Rectal smooth muscle tissue (tissue), 1 donor: Measurements from ENCODE around the gene MELK.
A peak's percentile ranks its signal among the peaks of the same experiment; 100 is the strongest.
"Not testable (repeated sequence)": the region's sequence is repeated elsewhere in the genome, so short reads cannot be mapped to it uniquely, and the experiment has no call there.

Experiments used
- H3K27ac ChIP-seq: one replicate; pipeline ENCODE4 v1.7.0; 2013; ENCODE audit warnings: low read depth, low read length, inconsistent platforms
- H3K27me3 ChIP-seq: one replicate; pipeline ENCODE4 v1.7.0; 2013; ENCODE audit warnings: low read length; ENCODE audit not compliant: control insufficient read depth, insufficient read depth
- H3K36me3 ChIP-seq: one replicate; pipeline ENCODE4 v1.7.0; 2013; ENCODE audit warnings: low read length; ENCODE audit not compliant: control insufficient read depth, insufficient read depth
- H3K4me1 ChIP-seq: one replicate; pipeline ENCODE4 v1.7.0; 2013; ENCODE audit warnings: low read length; ENCODE audit not compliant: control insufficient read depth, insufficient read depth
- H3K4me3 ChIP-seq: one replicate; pipeline ENCODE4 v1.7.0; 2013; ENCODE audit warnings: low read length
- H3K9ac ChIP-seq: one replicate; pipeline ENCODE4 v1.7.0; 2013; ENCODE audit warnings: low read length

Gene MELK

DNA sequence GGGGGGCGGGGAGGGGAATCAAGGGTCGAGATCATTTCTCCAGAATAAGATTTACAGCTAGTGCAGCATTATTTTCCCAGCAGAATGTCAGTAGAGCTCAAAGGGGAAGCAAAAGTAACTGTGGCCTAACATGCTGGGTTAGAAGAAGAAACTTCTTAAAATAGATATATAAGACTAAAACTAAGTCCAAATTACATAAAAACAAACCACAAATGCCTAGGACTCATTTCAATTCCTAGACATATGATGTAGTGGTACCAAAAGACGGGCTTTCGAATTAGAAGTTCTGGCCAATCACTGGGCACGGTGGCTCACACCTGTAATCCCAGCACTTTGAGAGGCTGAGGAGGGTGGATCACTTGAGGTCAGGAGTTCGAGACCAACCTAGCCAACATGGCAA lies 20.8 kb upstream of the MELK start:
- no peaks in the 10 kb centered on the region for H3K4me1 ChIP-seq

DNA sequence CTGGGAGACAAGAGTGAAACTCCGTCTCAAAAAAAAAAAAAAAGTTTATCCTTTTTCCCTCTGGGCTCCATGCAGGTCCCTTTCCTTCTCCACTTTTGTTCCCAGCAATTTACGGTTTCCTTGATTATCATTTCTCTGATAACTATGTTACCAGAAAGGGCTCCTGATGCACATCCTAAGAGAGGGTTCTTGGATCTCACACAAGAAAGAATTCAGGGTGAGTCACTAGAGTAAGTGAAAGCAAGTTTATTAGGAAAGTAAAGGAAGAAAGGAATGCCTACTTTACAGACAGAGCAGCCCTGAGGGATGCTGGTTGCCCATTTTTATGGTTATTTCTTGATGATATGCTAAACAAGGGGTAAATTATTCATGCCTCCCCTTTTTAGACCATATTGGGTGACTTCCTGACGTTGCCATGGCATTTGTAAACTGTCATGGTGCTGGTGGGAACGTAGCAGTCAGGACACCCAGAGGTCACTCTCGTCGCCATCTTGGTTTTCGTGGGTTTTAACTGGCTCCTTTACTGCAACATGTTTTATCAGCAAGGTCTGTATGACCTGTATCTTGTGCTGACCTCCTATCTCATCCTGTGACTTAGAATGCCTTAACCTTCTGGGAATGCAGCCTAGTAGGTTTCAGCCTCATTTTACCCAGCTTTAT lies 13.5 kb upstream of the MELK start:
- Histone ChIP-seq H3K4me1 (no peaks in the 10 kb centered on the region), H3K27me3 (no peaks in the 10 kb centered on the region), H3K27ac (no peak overlapping the region), H3K36me3 (no peaks in the 10 kb centered on the region), H3K4me3 (no peak overlapping the region), H3K9ac (no peak overlapping the region)

More for the DNA sequence above, 20.8 kb upstream of the MELK start:
- H3K36me3 ChIP-seq, result no peaks in the 10 kb centered on the region
- H3K27me3 ChIP-seq, result no peaks in the 10 kb centered on the region
- no peak overlapping the region for H3K9ac ChIP-seq
- H3K4me3 ChIP-seq, result no peak overlapping the region
- no peak overlapping the region for H3K27ac ChIP-seq

DNA sequence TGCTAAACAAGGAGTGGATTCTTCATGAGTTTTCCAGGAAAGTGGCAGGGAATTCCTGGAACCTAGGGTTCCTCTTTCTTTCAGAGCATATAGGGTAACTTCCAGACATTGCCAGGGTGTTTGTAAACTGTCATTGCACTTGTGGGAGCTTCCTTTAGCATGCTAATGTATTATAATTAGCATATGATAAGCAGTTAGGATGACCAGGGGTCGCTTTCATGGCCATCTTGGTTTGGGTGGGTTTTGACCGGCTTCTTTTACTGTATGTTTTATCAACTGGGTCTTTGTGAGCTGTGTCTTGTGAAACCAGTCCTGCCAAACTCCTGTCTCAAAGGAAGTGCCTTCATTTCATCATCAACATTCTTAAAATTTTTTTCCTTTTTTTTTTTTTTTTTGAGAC lies 11.9 kb upstream of the MELK start:
- no peaks in the 10 kb centered on the region for H3K36me3 ChIP-seq

DNA sequence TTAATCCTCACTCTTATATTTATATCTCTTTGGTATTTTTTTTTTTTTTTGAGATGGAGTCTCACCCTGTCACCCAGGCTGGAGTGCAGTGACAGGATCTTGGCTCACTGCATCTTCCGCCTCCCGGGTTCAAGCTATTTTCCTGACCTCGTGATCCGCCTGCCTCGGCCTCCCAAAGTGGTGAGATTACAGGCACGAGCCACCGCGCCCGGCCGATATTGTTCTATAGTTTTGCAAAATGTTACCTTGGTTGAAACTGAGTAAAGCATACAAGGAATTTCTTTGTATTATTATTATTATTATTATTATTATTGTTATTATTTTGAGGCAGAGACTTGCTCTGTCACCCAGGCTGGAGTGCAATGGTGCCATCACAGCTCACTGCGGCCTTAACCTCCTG lies 9.9 kb upstream of the MELK start:
- H3K27me3 ChIP-seq, H3K27ac ChIP-seq, H3K4me3 ChIP-seq, H3K9ac ChIP-seq, H3K4me1 ChIP-seq, H3K36me3 ChIP-seq: not testable (repeated sequence)

More for the DNA sequence above, 11.9 kb upstream of the MELK start:
- H3K4me3 ChIP-seq, result no peak overlapping the region
- H3K27ac ChIP-seq, result no peak overlapping the region
- H3K4me1 ChIP-seq, result no peaks in the 10 kb centered on the region
- H3K27me3 ChIP-seq, result no peaks in the 10 kb centered on the region
- no peak overlapping the region for H3K9ac ChIP-seq

DNA sequence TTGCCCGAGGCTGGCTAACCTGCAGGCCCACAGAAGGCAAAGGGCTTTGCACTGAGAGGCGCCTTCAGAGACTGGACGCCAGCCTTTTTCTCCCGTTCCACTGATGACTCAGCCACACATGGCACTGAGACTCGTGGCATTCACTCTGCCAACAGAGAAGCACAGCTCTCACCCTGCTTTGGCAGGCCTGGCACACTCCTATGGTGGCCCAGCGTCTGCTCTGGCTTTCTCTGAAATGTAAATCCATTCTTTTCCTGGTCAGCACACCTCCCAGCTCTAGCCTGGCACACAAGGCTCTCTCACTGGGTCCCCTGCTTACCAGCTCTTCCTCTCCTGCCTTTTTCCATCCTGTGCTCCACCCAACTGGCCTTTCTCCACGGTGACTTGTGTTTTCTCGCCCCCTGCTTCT lies 5.9 kb upstream of the MELK start:
- Histone ChIP-seq H3K9ac (no peak overlapping the region), H3K4me1 (no peaks in the 10 kb centered on the region), H3K27ac (peak overlapping the region; percentile 54), H3K36me3 (no peaks in the 10 kb centered on the region), H3K4me3 (no peak overlapping the region), H3K27me3 (no peaks in the 10 kb centered on the region)

DNA sequence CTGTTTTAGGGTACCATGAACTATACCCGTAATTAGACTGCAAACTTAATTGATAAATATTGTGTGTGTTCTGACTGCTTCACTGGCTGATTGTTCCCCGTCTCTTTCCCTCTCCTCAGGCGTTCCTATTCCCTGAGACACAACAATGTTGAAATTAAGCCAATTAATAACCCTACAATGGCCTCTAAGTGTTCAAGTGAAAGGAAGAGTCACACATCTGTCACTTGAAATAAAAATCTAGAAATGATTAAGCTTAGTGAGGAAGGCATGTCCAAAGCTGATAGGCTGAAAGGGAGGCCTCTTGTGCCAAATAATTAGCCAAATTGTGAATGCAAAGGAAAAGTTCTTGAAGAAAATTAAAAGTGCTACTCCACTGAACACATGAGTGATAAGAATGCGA lies 4.0 kb upstream of the MELK start:
- H3K27ac ChIP-seq, H3K9ac ChIP-seq, H3K36me3 ChIP-seq, H3K4me3 ChIP-seq, H3K27me3 ChIP-seq, H3K4me1 ChIP-seq: not testable (repeated sequence)

DNA sequence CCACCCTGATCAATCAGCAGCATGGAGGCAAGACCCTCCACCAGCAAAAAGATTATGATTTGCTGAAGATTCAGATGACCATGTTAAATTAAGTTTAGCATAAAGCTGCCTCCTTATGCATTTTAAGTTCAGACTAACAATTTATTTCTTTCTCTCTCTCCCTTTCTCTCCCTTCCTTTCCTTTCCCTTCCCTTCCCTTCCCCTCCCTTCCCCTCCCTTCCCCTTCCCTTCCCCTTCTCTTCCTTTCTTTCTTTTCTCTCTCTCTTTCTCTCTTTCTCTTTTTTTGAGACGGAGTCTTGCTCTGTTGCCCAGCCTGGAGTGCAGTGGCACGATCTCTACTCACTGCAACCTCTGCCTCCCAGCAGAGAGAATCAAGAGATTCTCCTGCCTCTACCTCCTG lies 1.4 kb upstream of the MELK start:
- H3K27me3 ChIP-seq, result no peaks in the 10 kb centered on the region
- peaks cover 8% of the 10 kb centered on the region for H3K4me1 ChIP-seq
- H3K4me3 ChIP-seq, result no peak overlapping the region
- H3K36me3 ChIP-seq, result no peaks in the 10 kb centered on the region
- H3K9ac ChIP-seq, result no peak overlapping the region
- H3K27ac ChIP-seq, result no peak overlapping the region

DNA sequence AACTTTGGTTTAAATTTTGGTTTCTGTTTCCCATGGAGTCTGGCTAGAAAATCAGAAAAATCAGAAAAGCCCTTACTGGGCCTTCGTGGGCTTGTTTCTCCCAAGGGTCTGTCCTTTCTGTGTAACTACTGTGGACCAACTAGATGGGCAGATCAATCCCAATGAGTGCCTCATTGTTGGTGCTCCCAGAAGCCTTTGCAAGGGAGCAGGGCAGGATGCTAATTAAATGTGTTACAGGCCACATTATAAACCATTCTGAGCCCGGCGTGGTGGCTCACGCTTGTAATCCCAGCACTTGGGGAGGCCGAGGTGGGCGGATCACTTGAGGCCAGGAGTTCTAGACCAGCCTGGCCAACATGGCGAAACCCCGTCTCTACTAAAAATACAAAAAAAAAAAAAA lies 1.4 kb downstream of the MELK start:
- H3K27ac ChIP-seq, H3K27me3 ChIP-seq, H3K4me3 ChIP-seq, H3K9ac ChIP-seq, H3K36me3 ChIP-seq, H3K4me1 ChIP-seq: not testable (repeated sequence)

DNA sequence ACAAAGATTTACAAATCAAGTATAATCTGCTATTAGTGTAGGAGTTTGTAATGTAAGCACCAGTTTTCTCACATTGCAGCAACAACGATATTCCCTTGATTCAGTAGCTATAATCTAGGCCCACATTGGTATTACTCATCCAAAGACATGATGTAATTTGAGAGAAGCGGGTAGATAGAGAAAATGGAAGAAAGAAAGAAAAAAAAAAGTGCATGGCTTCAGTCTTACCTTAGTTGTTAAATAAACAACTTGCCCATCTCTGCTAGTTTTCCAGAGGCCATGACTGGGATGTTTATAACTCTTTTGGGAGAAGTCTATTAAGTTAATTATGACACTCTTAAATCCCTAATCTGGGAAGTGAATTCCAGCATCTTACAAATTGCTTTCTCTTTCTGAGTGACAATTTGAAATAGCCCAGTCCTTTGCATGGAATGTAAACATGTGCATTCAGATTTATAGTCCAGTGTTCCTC lies 2.8 kb downstream of the MELK start:
- Histone ChIP-seq H3K9ac (no peak overlapping the region), H3K27me3 (no peaks in the 10 kb centered on the region), H3K27ac (no peak overlapping the region), H3K4me3 (no peak overlapping the region), H3K4me1 (peaks cover 8% of the 10 kb centered on the region), H3K36me3 (no peaks in the 10 kb centered on the region)

DNA sequence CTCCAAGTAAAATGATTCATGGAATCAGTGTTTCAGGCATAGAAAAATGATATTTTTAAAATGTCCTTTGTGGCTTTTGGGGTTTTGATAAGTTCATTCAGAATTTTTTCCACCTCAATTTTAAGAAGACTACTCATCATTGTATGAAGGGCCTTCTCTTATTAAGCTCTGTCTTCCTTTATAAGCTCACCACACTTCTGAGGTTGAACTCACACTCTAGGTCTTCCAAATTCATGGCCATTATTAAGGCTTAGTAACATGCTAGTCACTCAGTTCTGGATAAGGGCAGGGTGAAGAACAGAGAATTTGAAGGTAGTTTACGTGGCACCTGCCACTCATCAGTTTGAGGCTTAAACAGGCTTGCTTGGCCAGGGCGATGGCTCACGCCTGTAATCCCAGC lies 4.2 kb downstream of the MELK start:
- no peaks in the 10 kb centered on the region for H3K27me3 ChIP-seq
- H3K4me1 ChIP-seq, result peaks cover 8% of the 10 kb centered on the region
- no peak overlapping the region for H3K9ac ChIP-seq
- H3K36me3 ChIP-seq, result no peaks in the 10 kb centered on the region
- H3K4me3 ChIP-seq, result no peak overlapping the region
- H3K27ac ChIP-seq, result no peak overlapping the region

DNA sequence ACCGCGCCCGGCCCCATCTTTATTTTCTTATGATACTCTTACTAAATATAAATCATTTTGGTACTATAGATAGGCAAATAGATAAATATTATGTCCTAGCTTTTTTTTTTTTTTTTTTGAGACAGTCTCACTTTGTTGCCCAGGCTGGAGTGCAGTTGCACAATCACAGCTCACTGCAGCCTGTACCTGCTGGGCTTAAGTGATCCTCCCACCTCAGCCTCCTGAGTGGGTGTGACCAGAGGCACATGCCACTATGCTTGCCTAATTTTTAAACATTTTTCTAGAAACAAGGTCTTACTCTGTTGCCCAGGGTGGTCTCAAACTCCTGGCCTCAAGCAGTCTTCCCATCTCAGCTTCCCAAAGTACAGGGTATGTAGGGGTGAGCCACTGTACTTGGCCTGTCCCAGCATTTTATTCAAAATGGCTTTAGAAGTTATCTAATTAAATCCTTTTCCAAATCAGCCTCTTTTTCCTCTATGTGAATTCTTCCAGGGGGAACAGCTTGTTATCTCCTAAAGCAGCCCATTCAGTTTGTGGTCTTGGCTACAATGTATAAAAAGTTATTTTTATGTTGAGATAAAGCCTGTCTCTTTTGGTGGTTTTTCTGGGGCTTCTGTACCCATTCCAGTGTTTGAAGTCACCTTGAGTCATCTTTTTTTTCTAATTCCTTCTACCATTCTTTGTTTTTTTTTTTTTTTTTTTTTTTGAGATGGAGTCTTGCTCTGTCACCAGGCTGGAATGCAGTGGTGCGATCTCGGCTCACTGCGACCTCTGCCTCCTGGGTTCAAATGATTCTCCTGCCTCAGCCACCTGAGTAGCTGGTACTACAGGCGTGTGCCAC lies 12.1 kb downstream of the MELK start:
- Histone ChIP-seq H3K4me3 (no peak overlapping the region), H3K27me3 (no peaks in the 10 kb centered on the region), H3K4me1 (no peaks in the 10 kb centered on the region)

DNA sequence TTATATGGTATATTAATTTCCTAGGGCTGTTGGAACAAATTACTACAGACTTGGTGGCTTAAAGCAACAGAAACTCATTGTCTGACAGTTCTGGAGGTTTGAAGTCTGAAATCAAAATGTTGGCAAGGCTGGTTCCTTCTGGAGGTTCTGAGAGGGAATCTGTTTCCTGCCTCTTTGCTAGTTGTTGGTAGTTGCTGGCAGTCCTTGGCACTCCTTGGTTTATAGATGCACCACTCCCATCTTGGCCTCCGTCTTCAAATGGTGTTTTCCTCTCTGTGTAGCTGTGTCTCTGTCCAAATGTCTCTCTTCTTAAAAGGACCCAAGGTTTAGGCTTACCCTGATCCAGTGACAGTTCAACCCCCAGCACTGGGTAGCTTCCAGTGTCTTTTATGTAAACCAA lies 17.5 kb downstream of the MELK start:
- H3K27me3 ChIP-seq, result no peaks in the 10 kb centered on the region
- no peaks in the 10 kb centered on the region for H3K4me1 ChIP-seq
- no peak overlapping the region for H3K27ac ChIP-seq
- no peak overlapping the region for H3K4me3 ChIP-seq
- H3K36me3 ChIP-seq, result no peaks in the 10 kb centered on the region
- no peak overlapping the region for H3K9ac ChIP-seq

More for the DNA sequence above, 12.1 kb downstream of the MELK start:
- H3K9ac ChIP-seq, result no peak overlapping the region
- H3K27ac ChIP-seq, result no peak overlapping the region
- no peaks in the 10 kb centered on the region for H3K36me3 ChIP-seq
